GM19397 (cell line): ENCODE data around the gene SIX1.

Source experiments
- ATAC-seq: cut with Tn5 transposase; IDR thresholded peaks from one replicate; pipeline ENCODE4 v1.9.1; 2021; ENCODE audit warnings: mild to moderate bottlenecking, moderate library complexity; ENCODE audit not compliant: unreplicated experiment

SIX1 gene

DNA sequence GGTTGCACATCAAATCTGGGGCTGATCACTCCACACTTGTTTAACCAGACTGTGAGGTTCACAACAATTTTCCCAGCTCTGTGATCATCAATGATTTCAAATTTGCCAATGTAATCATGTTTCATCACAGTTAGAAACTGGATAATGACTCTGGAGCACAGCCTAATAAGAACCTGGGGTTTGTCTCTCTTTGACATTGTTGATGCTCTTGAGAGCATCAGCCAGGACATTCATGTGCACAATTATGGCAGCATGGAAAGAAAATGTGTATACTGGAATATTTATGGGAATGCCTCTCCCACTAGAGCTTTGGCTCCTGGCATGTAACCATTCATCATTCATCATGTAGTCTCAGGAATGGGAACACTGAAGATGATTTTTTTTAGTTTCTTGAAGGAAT, 47.0 kb downstream of the SIX1 start:
- ATAC-seq: no peak

DNA sequence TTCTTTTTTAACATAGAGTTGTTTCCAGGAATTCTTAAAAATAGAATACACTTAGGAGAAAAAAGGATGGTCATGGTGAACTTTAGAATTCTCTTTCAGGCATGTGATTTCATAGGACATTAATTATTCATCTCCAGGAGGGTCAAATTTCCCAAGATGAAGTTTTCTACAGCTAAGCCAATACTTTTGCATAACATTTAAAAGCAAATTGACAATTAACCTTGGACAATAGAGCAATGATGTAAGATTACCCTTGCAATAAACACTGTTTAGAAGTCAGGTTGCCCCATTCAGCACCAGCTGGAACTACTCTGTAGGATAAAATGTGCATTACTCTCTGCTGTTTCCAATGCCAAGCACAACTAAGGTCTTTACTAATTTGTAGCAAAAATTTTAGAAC, 49.5 kb downstream of the SIX1 start:
- ATAC-seq: no peak

DNA sequence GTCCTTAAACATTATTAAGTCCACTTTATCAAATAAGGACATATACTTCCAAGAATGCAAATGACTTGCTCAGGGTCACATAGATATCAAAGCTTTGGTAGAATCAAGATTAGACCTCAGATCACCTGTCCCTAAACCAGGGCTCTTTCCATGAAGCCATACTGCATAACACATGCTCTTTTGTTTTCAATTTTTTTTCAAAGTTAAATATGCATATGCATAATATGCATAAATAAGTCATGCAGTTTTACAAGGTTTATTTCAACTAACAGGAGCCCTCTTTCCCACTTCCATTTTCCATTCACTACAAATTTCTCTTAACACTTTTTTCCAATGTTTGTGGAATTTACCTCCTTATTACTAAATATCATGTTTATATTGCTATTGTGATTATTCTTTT, 53.1 kb downstream of the SIX1 start:
- no peak for ATAC-seq

DNA sequence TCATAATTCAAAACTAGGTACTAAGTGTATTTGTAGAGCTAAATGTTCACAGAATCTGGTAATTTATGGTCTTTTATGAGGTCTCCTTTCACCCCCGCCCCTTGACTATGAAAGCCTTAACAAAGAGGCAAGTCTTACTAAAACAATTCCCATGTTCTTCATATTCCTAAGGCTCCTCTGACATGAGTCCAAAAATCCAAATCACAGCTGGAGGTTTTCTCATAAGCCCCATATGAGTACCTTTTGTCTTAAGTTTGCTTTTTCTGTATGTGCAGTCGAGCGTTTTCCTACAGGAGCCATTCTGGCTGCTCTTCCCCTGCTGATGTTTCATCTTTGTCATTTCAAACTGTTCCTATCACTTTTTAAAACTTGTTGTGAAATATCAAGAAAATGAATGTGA, 55.2 kb downstream of the SIX1 start:
- no peak for ATAC-seq
